Umbilical cord (tissue), 2 donors: ENCODE measurements around the gene CHN1. TPM values are rescaled to one million over a fixed set of nuclear protein-coding genes. Genes with fewer than 3 reads are reported as not detected.
A peak's percentile ranks its signal among the peaks of the same experiment; 100 is the strongest.

Source experiments
- DNase-seq: peaks from one replicate; pipeline ENCODE4 v3.0.0-alpha.2; 2015; ENCODE audit warnings: low spot score
- total RNA-seq: library from RNA; depleted of rRNA; stranded (reverse); fragments of >200 nt; gene quantifications from one replicate; pipeline ENCODE4 v1.2.3, GENCODE V29; 2014; ENCODE audit warnings: low replicate concordance; ENCODE audit not compliant: insufficient read depth

The CHN1 gene
- total RNA-seq, 1 donor from 2014 or later, result 46.0 TPM

DNA sequence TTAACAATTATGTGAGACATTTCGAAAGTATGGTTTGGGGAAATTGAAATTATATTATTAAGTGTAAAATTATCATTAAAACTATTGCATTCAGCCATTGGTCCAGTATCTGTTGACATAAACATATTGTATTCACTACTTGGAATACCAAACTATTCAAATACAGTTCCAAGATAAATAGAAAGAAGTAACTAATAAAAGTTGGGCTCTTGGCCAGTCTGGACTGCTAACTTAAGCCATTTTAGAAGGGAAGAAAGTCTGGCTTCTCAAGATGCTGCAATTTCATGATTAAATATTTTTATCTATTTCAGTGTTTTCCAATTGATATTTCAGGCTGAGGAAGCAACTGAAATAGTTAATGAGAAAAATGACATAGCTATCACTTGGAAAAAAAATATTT is 131.1 kb downstream of the CHN1 start:
- no peak for DNase-seq

DNA sequence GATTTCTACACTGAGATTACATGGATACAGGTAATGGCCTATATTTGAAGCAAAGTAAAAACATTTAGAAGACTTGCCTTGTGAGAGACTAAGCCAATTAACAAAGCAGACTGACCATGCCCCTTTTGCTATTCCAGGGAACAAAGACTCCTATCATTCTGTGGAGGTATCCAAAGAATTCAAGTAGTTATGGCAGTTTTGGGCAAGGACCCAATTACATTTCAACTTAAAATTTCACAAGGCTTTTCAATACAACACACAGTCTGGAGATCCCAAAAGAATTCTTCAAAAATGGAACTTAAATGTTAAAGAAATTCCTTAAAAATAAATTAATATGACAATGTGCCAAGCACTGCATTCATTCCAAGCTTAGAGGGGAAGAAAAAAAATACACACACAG is 131.7 kb downstream of the CHN1 start:
- no peak for DNase-seq

DNA sequence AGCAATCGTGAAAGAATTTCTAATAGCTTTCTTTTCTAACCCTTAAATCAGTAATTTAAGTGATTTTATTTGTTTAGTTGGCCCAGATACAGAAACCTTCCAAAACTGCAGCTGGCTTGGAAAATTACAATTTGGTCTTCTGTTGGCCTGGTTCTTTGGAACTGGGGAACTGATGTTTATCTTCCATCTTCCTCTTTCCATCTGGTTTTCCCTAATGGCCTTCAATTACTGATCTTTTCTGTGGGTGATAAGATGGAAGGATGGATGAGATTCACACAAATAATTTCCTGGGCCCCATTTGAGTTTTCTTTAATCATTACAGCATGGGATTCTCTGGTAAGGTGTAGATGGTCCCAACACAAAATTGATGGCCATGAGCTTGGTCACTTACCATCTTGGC is 134.4 kb downstream of the CHN1 start:
- DNase-seq, result no peak

DNA sequence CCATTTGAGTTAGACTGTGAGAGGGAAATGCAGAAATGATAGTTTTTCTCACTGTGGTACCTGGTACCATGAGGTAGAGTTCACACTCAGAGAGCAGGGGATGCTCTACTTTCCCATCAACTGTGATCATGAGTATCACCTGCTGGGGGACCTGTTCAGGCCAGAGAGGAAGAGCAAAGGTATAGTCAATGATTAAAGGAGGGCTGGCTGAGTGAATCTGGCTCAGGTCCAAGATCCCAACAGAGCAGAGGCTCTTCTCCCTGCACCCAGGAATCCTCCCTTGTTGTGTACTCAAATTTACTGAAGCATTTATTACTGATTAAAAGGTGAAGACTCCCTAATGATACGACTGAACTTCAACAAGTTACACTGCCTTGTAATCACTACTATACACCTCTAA is 136.3 kb downstream of the CHN1 start:
- no peak for DNase-seq

DNA sequence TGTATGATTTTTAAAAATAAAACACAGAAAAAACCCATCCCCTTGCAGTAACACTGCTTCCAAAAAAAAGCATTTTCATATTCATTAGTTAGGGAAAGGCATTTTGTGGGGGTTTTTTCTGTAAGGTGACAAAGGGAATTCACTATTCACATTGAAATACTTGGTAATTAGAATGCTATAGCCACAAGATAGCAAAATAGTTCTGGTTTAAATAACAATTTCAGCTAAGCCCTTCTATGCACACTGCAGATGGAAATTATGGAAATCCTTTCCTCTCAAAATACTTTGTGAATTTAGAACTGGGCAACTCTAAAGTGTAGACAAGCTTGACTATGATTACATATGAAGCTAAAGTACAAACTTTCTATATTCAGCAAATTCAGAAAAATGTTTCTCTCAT is 138.8 kb downstream of the CHN1 start:
- no peak for DNase-seq

DNA sequence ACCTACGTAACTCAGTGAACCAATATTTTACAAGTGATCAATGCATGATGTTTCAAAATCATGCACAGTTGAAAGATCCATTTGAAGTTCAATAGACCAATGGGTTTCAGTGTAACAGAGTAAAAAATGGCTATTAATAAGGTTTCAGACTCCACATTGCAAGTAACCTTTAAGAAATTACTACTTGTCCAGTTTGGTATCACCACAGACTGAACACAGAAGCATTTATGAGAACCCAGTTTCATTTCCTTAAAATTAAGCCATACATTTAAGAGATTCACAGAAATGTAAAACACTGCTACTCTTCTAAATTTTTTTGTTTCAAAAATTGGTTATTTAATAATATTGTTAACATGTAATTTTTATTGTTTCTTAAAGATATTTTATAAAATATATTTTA is 142.0 kb downstream of the CHN1 start:
- no peak for DNase-seq

DNA sequence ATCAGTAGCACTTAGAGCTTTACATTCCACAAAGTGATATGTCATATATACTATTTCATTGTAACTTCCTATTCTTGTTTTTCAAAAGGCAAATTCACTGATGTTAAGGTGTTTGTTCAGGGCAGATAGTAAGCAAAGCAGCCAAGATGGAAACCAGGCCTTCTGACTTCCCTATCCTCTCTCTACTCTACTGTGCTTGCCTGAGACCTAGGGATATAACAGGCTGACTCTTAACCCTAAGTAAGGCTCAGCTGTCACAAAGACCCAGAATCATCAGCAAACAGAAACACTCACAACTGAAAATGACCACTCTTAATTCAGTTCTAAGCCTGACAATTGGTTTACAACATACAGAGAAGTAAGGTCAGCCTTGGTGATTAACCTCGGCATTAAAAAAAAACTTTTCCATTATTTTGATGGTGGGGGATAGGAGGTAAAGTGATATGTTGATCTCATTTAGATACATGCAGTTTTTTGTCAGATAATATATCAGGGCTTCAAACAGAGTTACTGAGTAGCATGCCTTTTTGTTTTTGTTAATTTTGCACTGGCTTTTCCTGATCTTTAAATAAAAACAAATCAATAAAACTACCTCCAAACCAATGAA is 145.5 kb downstream of the CHN1 start:
- no peak for DNase-seq

DNA sequence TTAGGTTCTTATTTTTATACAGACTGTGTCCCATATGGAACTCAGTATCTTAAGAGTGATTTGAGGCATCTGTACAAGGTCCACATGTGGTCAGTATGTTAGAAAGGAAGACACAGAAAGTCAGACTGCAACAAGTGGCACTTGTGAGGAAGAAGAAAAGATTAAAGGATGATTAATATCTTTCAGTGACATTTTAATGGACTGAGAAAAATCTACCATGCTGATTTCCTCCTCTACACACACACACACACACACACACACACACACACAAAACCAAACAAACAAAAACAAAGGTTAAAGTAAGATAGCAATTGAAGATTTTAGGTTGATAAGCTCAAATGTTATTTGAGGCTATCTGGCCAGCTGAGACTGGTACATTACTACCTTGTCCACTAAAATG is 146.4 kb downstream of the CHN1 start:
- DNase-seq, result no peak

DNA sequence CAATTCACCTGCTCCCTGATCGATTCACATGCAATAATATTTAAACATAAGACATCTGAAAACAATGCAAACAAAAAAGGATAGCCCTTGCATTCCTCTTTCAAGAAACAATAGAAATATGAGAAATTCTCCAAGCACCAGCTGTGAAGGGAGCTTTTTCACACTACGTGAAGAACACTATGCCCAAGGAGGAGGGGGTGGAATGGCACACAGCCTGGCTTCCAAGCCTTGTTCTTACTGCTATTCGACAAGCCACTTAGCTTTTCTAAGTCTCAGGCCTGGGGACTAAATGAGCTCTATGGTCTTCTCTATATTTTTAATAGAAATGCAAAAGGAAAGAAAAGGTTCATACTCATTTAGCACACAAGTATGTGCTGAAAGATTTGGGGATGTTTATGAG is 148.7 kb downstream of the CHN1 start:
- DNase-seq, result no peak

DNA sequence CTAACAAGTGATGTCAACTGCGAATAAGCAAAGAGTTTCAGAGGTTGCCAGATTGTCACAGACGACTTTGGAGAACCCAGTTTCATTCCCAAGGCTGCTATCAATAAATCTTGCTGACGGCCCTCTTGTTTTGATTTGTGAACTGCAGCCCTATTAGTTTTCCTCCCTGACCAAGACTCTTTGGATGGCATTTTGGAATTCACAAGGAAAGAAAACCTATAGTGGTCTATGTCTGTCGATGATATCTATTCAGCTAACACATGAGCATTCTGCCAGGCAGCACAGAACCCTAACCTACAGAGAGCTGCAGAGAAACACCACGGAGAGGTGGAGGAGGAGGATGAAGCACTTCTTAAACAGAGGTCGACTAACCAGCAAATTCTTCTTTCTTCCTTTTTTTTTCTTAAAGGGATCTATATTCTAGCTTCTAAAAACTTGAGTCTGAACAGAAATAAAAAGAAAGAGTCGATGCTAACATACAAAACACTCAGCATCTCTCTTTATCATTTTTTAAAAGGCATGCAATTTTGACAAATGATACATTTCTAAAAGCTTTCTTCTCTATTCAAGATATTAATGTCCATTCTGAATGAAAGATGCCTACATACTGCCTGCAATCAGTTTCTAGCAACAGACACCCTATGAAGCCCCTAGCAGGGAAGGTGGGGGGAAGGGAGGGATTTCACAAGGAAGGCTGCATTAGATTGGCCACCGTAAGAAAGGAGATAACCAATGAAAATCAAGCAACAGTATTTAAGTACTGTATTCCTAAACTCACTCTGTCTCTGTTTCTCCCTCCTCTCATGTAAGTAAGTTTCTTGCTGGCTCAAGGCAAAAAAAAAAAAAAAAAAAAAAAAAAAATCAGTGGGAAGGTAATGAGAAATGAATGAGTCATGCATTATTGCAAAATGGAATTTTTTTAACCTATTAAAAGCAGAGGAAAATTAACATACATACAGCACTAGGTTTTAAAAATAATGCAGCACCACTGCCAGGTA is 157.9 kb downstream of the CHN1 start:
- DNase-seq, result peak; percentile 96

DNA sequence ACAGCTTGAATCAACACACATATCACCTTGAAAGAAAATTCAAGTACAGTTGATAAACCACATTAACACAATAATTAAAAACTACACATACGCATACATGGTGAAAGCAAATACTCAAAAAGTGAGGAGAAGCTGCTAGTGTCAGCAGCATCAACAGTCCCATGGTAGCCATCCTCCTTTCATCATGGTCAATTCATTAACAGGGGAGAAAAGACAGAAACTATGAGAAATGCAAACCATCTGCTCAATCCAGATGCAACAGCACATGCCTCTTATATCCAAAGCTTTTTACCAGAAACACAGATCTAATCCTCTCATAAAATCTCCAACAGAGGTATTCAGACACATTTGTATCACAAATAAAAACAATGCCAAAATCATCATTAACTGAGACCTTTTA is 159.0 kb downstream of the CHN1 start:
- peak; percentile 78 for DNase-seq

DNA sequence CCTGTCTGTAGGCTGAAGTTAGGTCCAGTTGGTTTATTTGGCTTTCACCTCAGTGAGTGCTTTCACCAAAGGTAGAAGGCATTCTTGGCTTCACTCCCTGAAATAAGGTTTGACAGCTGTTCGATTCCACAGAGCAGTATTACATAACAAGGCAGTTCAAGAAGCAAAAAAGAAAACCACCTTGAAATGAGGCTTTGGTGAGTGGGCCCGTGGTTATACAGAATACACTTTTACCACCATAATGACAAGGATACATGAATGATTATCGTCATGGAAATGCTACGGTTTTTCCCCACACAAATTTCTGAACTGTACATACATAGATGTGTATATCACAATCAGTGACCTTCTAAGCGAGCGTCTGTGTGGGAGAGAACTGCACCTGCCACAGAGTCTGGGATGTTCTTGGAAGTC is 160.9 kb downstream of the CHN1 start:
- no peak for DNase-seq

DNA sequence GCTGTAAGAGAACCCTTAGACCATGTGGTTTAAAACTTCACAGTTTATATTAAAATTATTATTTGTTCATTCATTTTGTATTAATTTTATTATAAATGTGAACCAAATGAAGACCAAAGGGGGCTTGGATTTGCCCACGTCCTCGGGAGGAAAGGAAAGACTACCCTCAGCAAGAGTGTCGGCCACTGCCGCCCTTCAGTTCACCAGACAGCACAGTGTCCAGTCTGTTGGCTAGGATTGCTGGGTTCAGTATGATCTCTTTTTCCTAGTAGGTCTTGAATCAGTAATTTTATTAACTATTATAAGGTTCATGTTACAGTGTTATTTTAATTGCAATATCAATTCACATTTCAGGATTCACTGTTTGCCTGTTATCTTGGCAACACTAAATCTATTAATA is 162.7 kb downstream of the CHN1 start:
- no peak for DNase-seq

DNA sequence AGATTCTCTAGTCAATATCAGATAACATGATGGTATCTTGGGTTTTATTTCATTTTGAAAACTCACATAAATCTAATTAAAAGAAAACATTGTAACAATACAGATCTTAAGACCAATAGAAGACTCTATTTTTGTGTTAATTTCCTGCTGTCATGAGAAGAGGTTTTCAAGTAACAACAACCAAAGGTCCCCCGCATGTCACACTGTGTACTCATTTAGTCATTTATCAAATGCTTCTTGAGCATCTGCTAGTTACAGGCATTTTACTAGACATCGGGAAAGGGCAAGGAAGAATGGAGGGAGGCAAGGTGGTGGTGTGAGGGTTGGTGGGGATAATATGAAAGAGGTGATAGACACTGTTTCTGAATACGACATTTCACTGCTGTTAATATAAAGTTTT is 163.2 kb downstream of the CHN1 start:
- DNase-seq, result no peak

DNA sequence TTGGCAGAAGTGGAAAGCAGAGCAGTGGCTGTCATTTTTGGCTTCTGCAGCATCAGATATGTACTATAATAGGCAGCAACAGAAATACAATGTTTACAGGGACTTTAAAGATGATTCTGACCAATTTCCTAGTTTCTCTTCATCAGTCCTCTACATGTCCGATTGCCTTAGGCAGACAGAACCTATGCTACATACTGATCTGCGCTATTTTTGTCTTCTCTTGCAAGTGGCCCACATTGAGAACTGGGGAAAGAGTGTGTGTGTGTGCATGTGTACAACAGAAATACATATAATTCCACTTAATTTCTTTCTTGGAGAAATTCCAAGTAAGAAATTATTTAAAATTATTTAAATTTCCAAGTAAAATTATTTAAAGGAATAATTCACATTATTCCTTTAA is 163.8 kb downstream of the CHN1 start:
- no peak for DNase-seq

DNA sequence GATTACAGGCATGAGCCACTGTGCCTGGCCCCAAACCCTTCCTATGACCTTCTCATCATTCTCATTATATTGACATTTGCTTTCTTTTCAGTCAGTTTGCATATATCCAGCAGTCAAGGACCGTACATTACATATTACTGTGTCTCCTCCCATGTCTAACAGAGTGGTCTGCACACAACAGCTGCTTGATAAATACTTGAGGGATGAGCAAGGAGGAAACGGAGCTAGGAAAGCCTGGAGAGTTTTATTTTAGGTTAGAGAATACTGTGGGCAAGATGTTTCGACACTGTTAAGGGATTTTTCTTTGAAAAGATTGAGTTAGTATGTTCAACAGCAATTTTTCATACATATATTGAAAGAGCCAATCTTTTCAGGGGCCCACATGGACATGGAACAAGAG is 164.7 kb downstream of the CHN1 start:
- peak; percentile 86 for DNase-seq

DNA sequence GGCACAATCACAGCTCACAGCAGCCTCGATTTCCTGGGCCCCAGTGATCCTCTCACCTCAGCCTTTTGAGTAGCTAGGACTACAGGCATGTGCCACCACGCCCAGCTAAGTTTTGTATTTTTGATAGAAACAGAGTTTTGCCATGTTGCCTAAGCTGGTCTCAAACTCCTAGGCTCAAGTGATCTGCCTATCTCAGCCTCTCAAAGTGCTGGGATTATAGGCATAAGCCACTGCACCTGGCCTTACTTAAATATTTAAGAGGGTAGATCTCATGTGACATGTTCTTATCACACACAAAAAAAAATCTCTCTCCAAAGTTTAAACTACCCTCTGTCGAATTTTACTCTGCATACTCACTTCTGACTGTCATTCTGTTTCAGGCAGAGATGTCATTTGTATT is 165.5 kb downstream of the CHN1 start:
- peak; percentile 92 for DNase-seq

DNA sequence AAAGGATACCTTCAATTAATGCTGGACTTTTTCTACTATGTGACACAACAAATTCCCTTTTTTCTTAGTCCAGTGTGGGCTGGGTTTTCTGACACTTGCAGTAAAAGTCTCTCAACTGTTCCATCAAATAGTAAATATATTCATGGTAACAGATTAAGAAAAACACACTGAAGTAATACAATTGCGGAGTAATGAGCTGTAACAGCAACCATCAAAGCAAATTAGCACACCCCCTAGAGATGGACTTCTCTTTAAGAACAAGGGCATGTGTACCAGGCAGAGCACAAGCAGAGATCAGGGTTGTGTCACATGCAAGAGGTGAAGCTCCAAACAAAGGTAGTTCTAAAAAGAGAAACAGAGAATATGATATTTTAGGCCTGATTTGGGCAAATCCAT is 168.2 kb downstream of the CHN1 start:
- no peak for DNase-seq

DNA sequence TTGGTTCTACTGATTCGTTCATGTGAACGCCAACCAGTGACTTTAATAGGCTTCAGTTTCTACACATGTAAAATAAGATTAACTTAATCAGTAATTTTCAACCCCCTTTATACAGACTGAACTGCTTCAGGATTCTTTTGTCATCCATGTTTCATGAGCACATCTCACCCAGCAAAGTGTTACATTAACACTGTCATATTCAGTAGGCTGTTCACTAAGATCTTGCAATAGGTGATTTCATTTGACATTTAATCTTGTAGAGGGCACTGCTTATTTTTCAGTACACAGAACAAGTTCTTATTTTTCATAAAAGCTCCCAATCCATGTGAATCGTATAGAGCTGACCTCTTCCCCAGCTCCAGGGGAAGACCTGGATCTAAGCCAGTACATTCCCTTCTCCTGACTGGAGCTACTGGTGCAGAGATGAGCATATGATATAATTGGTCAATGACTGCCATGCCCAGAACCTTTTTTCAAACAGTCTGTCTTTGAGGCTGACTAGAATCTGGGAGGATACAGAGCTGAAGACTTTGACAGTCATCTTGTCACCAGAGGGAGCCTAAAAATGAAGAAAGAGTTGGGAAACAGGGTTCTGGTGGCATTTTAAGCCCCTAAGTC is 168.7 kb downstream of the CHN1 start:
- peak; percentile 81 for DNase-seq

DNA sequence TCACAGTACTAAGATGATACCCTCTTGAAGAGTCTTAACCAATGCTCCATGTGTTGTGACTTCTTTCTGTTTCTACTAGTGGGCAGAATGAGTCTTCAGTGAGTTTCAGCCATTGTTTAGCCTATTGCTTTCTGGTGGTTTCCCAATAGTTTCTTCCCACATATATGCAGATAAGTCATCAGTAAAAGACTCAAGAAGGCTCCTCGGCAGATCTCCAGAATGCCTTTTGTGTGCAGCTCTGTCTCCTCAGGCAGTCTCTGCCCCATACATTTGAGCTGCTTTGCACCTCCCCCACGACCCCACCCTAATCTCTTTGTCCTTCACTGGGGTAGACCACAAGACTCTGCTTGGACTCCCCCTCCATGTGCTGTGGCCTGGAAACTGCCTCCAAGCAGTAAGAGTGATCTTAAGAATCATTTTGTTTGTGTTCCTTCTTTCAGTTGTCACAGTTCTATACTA is 169.4 kb downstream of the CHN1 start:
- no peak for DNase-seq

DNA sequence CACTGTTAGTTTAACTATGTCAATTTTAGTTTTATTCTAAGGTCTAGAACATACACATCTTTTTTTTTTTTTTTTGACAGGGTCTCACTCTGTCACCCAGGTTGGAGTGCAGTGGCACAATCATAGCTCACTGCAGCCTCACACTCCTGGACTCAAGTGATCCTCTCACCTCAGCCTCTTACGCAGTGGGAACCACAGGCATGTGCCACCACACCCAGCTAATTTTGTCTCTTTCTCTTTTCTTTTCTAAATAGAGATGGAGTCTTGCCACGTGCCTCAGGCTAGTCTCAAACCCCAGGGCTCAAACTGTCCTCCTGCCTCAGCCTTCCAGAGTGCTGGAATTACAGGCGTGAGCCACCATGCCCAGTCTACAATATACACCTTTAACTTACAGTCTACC is 171.4 kb downstream of the CHN1 start:
- DNase-seq, result no peak

DNA sequence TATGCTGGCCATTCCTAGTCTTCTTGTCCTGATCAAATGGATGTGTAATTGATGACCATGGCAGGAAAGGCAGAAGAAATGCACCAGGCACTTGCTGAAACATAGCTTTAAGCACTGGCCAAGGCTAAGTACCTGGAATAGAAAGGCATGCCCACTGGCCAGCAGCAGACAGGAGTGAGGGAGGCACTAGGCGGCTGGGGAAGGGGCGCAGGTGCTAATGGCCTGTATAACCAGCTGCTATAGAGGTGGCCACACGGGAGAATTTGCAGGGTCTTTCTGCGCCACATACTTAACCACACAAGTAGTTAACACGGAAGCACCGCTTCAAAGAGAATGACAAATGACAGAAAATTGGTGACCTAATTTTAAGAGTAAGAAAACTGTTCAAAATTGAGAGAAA is 174.6 kb downstream of the CHN1 start:
- DNase-seq, result no peak

DNA sequence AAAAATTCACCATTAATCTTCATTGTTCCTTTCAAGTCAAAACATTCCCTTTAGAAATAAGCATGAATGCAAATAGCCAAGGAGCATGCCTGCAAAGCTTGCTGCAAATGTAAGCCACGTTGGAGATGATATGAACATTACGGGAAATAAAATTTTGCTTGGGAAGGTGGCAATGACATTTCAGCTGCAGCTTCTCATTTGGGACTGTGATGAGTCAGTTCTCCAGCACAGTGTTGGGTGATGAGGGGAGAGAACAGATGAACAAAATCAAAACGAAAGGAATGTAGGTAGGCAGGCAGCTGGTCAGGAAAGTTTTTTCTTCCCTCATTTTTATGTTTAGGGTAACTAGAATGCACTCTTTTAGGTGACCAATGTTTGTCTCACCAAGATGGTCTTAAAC is 175.6 kb downstream of the CHN1 start:
- DNase-seq, result no peak
